ENCODE results near the gene CDK17. TPM values are rescaled to one million over a fixed set of nuclear protein-coding genes. Genes with fewer than 3 reads are reported as not detected.

Gene CDK17
- total and polyA plus RNA-seq, 10 donors = 12.9 to 108 (median 66.4) TPM

DNA sequence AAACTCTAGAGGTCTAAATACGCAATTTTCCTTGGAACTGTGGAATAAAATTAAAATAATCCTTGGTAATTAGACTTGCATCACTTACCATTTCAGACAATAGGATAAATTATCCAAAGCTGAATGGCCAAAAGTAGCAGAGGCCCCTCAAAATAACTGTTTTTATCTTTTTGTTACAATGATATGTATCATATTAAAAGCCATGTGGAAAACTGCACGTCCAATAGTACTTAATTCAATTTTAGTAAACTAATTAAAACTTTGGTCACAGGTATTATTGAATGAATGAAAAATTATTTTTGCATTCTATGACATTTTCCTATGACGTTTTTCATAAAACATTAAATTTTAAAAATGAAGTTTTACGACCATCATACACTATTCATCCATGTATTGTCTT lies 98.5 kb downstream of the CDK17 start:
- TF ChIP-seq POLR2AphosphoS5 (IDR thresholded peaks at IDR 0.05) (no peak), CTCF (IDR thresholded peaks at IDR 0.05 in 8 of 11, conservative IDR thresholded peaks at IDR 0.05 in 3 of 11) (no peak), POLR2A (IDR thresholded peaks at IDR 0.05) (no peak)
- no peak for DNase-seq
- 83 to 98% (median 96%) methylated on average over 4 of the region's 4 CpGs for WGBS, 5 donors
- intact Hi-C loops (cut with DNase I; ENCODE audit: low total_unique reads) = no loop called here
- H3K4me1 ChIP-seq = peaks cover 0 to 13% (median 0%) of the 10 kb centered on the region in 6 donors
- H3K27me3 ChIP-seq (replicated peaks in 1 of 7) = no peaks in the 10 kb centered on the region
- no peak overlapping the region for H3K27ac ChIP-seq
- no peaks in the 10 kb centered on the region for H3K9me3 ChIP-seq
- peaks cover 0 to 61% (median 25%) of the 10 kb centered on the region in 6 donors for H3K36me3 ChIP-seq
- H3K4me3 ChIP-seq = no peak overlapping the region

DNA sequence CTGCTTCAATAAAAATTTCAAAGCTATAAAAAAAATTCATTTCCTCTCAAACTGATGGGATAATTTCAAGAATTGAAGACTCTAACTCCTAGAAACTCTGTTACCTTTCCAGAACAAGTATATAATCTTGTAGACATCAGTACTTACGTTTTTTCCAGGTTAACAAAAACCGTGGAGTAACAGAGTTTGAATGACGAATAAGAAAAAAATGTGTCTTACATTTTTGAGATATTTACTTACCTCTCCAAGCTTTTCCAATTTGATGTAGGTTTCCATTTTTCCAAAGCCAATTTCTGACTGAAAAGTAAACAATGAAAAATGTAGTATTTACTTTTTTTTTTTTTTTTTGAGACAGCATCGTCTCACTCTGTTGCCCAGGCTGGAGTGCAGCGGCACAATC lies 100.2 kb downstream of the CDK17 start:
- 96 to 99% (median 98%) methylated on average over 5 of the region's 5 CpGs for WGBS, 5 donors
- no peak overlapping the region for H3K4me3 ChIP-seq
- H3K27ac ChIP-seq = no peak overlapping the region
- H3K9me3 ChIP-seq = no peaks in the 10 kb centered on the region
- no peaks in the 10 kb centered on the region for H3K27me3 ChIP-seq (replicated peaks in 1 of 7)
- peaks cover 0 to 25% (median under 1%) of the 10 kb centered on the region in 6 donors for H3K4me1 ChIP-seq
- TF ChIP-seq POLR2AphosphoS5 (IDR thresholded peaks at IDR 0.05) (no peak), POLR2A (IDR thresholded peaks at IDR 0.05) (no peak), CTCF (IDR thresholded peaks at IDR 0.05 in 8 of 11, conservative IDR thresholded peaks at IDR 0.05 in 3 of 11) (no peak)
- H3K36me3 ChIP-seq = peaks cover 0 to 70% (median 29%) of the 10 kb centered on the region in 6 donors
- intact Hi-C loops (cut with DNase I; ENCODE audit: low total_unique reads) = no loop called here
- no peak for DNase-seq

DNA sequence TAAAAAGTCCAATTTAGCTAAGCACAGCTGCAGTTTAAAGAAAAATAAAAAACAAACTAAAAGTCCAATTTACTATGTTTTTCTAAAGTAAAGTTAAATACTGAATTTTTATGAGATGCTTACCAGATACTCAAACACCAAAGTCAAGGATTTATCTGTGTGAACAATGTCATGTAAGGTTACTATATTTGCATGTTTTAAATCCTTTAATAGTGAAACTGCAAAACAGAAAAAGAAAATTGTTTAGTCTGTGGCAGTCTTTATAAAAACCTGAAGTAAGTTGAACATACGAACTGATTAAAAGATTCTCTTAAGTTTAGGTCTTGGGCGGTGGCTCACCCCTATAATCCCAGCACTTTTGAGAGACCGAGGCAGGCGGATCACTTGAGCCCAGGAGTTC lies 102.7 kb downstream of the CDK17 start:
- Histone ChIP-seq H3K27ac (no peak overlapping the region), H3K9me3 (no peaks in the 10 kb centered on the region), H3K4me1 (peaks cover 0 to 21% (median 4%) of the 10 kb centered on the region in 6 donors), H3K27me3 (replicated peaks in 1 of 7) (no peaks in the 10 kb centered on the region), H3K4me3 (no peak overlapping the region), H3K36me3 (peaks cover 0 to 80% (median 33%) of the 10 kb centered on the region in 6 donors)
- intact Hi-C loops (cut with DNase I; ENCODE audit: low total_unique reads) = no loop called here
- no peak for DNase-seq
- WGBS, 5 donors = 91 to 98% (median 95%) methylated on average over 4 of the region's 4 CpGs
- TF ChIP-seq POLR2A (IDR thresholded peaks at IDR 0.05) (no peak), POLR2AphosphoS5 (IDR thresholded peaks at IDR 0.05) (no peak), CTCF (IDR thresholded peaks at IDR 0.05 in 8 of 11, conservative IDR thresholded peaks at IDR 0.05 in 3 of 11) (no peak)

DNA sequence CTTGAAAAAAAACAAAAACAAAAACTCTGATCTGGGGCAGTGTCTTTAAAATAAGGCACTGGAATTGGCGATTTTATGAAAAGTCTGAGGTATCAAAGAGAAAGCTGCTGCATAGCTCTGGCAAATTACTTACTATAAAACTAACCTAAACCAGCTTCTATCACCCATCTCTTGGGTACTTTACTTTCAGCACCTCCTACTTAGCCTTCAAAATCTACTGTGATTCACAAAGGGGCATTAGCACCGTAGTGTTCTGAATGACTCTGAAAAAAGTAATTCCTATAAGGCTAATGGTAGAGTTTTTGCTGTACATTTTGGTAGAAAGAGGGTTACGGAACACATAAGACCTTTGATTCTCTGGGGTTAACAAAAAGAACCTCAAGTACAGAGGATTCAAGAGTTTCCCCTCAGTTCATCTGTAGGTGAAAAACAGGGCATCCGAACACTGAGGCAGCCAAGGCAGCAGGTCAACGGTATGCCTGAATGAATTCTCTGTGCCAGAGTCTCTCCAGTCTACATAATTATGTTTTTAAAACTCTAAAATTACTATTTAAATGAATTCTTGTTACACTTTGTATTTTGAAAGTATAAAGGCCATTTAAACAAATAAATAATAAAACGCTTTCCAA lies 104.6 kb downstream of the CDK17 start:
- WGBS, 5 donors = 88 to 92% (median 89%) methylated on average over 6 of the region's 6 CpGs
- H3K9me3 ChIP-seq = no peaks in the 10 kb centered on the region
- DNase-seq = no peak
- H3K27ac ChIP-seq = no peak overlapping the region
- no peak overlapping the region for H3K4me3 ChIP-seq
- intact Hi-C loops (cut with DNase I; ENCODE audit: low total_unique reads) = no loop called here
- peaks cover 0 to 99% (median 36%) of the 10 kb centered on the region in 6 donors for H3K36me3 ChIP-seq
- no peak for TF ChIP-seq CTCF (IDR thresholded peaks at IDR 0.05 in 8 of 11, conservative IDR thresholded peaks at IDR 0.05 in 3 of 11)
- TF ChIP-seq POLR2A (IDR thresholded peaks at IDR 0.05) = no peak
- TF ChIP-seq POLR2AphosphoS5 (IDR thresholded peaks at IDR 0.05) = no peak
- H3K4me1 ChIP-seq = peaks cover 0 to 21% (median 4%) of the 10 kb centered on the region in 6 donors
- no peaks in the 10 kb centered on the region for H3K27me3 ChIP-seq (replicated peaks in 1 of 7)
